Type B pancreatic cell (in vitro differentiated cells): ENCODE measurements around the gene SERINC2. TPM values are rescaled to one million over a fixed set of nuclear protein-coding genes. Genes with fewer than 3 reads are reported as not detected.
A peak's percentile ranks its signal among the peaks of the same experiment; 100 is the strongest.

ENCODE experiments used
- DNase-seq: peaks from one replicate; pipeline ENCODE4 v3.0.0; 2021; ENCODE audit warnings: mixed read lengths; ENCODE audit not compliant: unreplicated experiment; ENCODE audit errors: extremely low spot score
- H3K27ac Mint-ChIP-seq: 2 replicates; pipeline ENCODE4 v1.8.0; 2021; ENCODE audit warnings: mild to moderate bottlenecking, mixed read lengths
- H3K27me3 Mint-ChIP-seq: 2 replicates; pipeline ENCODE4 v1.8.0; 2021; ENCODE audit warnings: mixed read lengths
- H3K36me3 Mint-ChIP-seq: 2 replicates; pipeline ENCODE4 v1.8.0; 2021; ENCODE audit warnings: mixed read lengths
- H3K4me1 Mint-ChIP-seq: one replicate; pipeline ENCODE4 v1.8.0; 2021; ENCODE audit warnings: mixed read lengths; ENCODE audit not compliant: unreplicated experiment
- H3K4me3 Mint-ChIP-seq: 2 replicates; pipeline ENCODE4 v1.8.0; 2021; ENCODE audit warnings: mild to moderate bottlenecking, mixed read lengths
- H3K9me3 Mint-ChIP-seq: 2 replicates; pipeline ENCODE4 v1.8.0; 2021; ENCODE audit warnings: mixed read lengths
- total RNA-seq: library from RNA; stranded (reverse); gene quantifications from 2 replicates; pipeline ENCODE4 v1.2.1, GENCODE V29; 2021; ENCODE audit warnings: low replicate concordance
- TF ChIP-seq, protein P1 (sequence below): fragments of 200-600 bp; sonication (generic); conservative IDR thresholded peaks from 2 replicates; pipeline ENCODE4 v1.5.0; 2021; ENCODE audit warnings: antibody characterized with exemption, mild to moderate bottlenecking

SERINC2 gene
- total RNA-seq, 1 donor from 2014 or later = 77.7 TPM

DNA sequence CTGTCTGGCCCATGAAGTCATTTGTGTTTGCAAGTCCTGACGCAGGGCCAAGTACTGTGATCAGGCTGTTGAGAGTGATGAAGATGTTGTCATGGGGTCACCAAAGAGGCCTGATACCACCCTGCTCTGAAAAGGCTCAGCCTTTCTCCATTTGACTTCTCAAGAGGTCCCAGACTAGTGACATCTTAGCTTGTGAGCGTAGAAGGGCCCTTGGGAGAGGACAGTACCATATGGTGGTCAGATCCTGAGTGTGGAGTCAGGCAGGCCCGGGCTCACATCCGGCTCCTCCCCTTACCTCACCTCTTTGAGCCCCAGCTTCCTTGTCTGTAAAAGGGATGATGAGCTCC is 29.6 kb downstream of the SERINC2 start:
- TF ChIP-seq, protein P1, sequence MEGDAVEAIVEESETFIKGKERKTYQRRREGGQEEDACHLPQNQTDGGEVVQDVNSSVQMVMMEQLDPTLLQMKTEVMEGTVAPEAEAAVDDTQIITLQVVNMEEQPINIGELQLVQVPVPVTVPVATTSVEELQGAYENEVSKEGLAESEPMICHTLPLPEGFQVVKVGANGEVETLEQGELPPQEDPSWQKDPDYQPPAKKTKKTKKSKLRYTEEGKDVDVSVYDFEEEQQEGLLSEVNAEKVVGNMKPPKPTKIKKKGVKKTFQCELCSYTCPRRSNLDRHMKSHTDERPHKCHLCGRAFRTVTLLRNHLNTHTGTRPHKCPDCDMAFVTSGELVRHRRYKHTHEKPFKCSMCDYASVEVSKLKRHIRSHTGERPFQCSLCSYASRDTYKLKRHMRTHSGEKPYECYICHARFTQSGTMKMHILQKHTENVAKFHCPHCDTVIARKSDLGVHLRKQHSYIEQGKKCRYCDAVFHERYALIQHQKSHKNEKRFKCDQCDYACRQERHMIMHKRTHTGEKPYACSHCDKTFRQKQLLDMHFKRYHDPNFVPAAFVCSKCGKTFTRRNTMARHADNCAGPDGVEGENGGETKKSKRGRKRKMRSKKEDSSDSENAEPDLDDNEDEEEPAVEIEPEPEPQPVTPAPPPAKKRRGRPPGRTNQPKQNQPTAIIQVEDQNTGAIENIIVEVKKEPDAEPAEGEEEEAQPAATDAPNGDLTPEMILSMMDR = no peak
- Mint-ChIP-seq H3K27me3 (no peaks in the 10 kb centered on the region), H3K4me1 (no peaks in the 10 kb centered on the region), H3K9me3 (no peaks in the 10 kb centered on the region), H3K27ac (no peak overlapping the region), H3K4me3 (no peak overlapping the region), H3K36me3 (no peaks in the 10 kb centered on the region)
- DNase-seq = no peak

DNA sequence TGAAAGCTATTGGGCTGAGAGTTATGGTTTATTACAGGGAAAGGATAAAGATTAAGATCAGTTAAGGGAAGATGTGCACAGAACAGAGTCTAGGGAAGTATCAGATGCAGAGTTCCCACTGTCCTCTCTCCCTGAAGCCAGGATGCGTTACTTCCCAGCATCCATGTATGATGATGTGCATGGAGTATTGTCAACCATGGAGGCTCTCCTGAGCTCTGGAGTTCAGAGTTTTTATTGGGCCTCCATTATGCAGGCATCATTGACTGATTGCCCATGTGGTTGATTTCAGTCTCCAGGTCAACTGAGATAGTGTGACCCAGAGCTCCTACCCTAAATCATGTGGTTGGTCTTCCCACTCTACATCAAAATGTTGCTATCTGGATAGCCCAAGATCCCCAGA is 30.7 kb downstream of the SERINC2 start:
- no peak for DNase-seq
- Mint-ChIP-seq H3K27ac (no peak overlapping the region), H3K36me3 (no peaks in the 10 kb centered on the region), H3K27me3 (peaks cover 4% of the 10 kb centered on the region), H3K9me3 (no peaks in the 10 kb centered on the region), H3K4me1 (no peaks in the 10 kb centered on the region), H3K4me3 (no peak overlapping the region)
- TF ChIP-seq, protein P1 = no peak

DNA sequence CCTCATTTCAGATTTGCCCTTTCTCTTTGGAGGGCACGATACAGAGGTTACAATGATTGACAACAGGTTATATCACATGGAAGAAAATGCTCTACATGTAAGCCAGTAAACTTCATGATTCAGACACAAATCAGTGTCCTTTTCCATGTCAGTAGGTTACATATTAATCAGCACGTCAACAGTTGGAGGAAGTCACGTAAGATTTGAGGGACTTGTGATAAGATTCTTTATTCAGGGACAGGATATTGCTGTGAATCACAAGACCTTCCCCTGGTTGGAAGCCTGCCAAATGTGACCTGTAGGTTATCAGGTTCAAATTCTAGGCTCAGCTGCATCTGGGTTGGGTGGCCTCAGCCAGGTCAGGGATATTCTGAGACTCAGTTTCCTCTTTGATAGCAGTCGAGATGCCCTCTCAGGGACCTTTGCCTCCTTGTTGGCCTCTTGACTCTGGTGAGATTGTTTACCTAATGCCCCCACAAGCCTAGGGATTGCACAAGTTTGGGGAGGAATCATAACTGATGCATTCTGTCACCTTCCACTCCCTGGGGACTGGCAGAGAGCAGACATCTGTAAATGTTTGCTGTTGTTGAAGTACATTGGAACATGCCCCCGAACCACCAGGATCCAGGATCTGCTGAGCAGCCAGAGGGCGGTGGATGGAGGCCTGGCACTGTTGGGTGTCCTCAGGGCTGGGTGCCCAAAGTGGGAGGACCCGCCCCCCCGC is 31.9 kb downstream of the SERINC2 start:
- H3K4me3 Mint-ChIP-seq = no peak overlapping the region
- H3K27ac Mint-ChIP-seq = no peak overlapping the region
- H3K4me1 Mint-ChIP-seq = no peaks in the 10 kb centered on the region
- H3K27me3 Mint-ChIP-seq = peaks cover 4% of the 10 kb centered on the region
- TF ChIP-seq, protein P1 = no peak
- H3K9me3 Mint-ChIP-seq = no peaks in the 10 kb centered on the region
- H3K36me3 Mint-ChIP-seq = no peaks in the 10 kb centered on the region
- DNase-seq = no peak

DNA sequence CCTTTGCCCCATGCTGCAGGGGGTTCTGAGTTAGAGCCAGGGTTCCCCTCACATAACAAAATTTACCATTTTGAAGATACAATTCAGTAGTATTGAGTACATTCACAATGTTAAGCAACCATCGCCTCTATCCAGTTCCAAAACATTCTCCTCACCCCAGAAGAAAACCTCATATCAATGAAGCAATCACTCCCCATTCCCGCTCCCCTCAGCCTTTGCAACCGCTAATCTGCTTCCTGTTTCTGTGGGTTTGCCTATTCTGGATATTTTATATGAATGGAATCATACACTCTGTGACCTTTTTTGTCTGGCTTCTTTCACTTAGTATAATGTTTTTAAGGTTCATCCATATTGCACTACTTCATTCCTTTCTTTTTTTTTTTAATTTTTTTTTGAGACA is 32.9 kb downstream of the SERINC2 start:
- peak overlapping the region; percentile 31 for H3K27ac Mint-ChIP-seq

DNA sequence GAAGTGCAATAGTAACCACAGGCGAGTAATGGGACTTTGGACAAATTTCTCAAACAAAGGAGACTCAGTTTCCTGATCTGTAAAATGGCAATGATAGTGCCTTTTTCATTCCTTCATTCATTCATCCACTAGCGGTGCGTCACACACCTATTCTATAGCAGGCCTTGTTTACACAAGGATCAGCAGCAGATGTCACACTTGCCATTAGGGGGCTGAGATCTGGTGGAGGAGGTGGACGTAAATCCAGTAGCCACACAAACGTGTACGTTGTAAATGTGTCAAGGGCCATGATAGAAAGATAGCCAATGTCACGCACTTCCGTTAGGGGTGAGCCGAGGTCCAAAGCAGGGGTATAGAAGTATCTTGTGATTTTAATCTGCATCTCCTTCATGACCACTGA is 34.2 kb downstream of the SERINC2 start:
- H3K4me1 Mint-ChIP-seq = no peaks in the 10 kb centered on the region
- peaks cover under 1% of the 10 kb centered on the region for H3K9me3 Mint-ChIP-seq
- H3K27me3 Mint-ChIP-seq = peaks cover 4% of the 10 kb centered on the region
- no peak for DNase-seq
- no peak overlapping the region for H3K27ac Mint-ChIP-seq
- H3K36me3 Mint-ChIP-seq = no peaks in the 10 kb centered on the region
- H3K4me3 Mint-ChIP-seq = no peak overlapping the region
- TF ChIP-seq, protein P1 = no peak

More for the DNA sequence above, 32.9 kb downstream of the SERINC2 start:
- H3K27me3 Mint-ChIP-seq = peaks cover 4% of the 10 kb centered on the region
- no peaks in the 10 kb centered on the region for H3K9me3 Mint-ChIP-seq
- no peak for DNase-seq
- TF ChIP-seq, protein P1 = no peak
- H3K4me1 Mint-ChIP-seq = no peaks in the 10 kb centered on the region
- H3K36me3 Mint-ChIP-seq = no peaks in the 10 kb centered on the region
- H3K4me3 Mint-ChIP-seq = no peak overlapping the region
